Ishikawa (cell line): ENCODE measurements around the gene CCDC34.

Source experiments
- CREB1 ChIP-seq: IDR thresholded peaks from 2 replicates; pipeline ENCODE4 v1.6.1; 2012; ENCODE audit warnings: low read depth
- EGR1 ChIP-seq: IDR thresholded peaks from 2 replicates; pipeline ENCODE4 v1.6.1; 2012
- EP300 ChIP-seq: IDR thresholded peaks from 2 replicates; pipeline ENCODE4 v1.6.1; 2012; ENCODE audit warnings: borderline replicate concordance
- FOXM1 ChIP-seq: IDR thresholded peaks from 2 replicates; pipeline ENCODE4 v1.6.1; 2012; ENCODE audit warnings: low read depth, borderline replicate concordance
- NFIC ChIP-seq: IDR thresholded peaks from 2 replicates; pipeline ENCODE4 v1.6.1; 2012
- RAD21 ChIP-seq: IDR thresholded peaks from 2 replicates; pipeline ENCODE4 v1.6.1; 2012; ENCODE audit warnings: low read depth
- TAF1 ChIP-seq: IDR thresholded peaks from 2 replicates; pipeline ENCODE4 v1.6.1; 2012; ENCODE audit warnings: low read depth, mild to moderate bottlenecking
- TCF12 ChIP-seq: IDR thresholded peaks from 2 replicates; pipeline ENCODE4 v1.6.1; 2012; ENCODE audit warnings: low read depth
- TEAD4 ChIP-seq: IDR thresholded peaks from 2 replicates; pipeline ENCODE4 v1.6.1; 2012
- YY1 ChIP-seq: IDR thresholded peaks from 2 replicates; pipeline ENCODE4 v1.6.1; 2012; ENCODE audit warnings: low read depth
- ZBTB7A ChIP-seq: IDR thresholded peaks from 2 replicates; pipeline ENCODE4 v1.6.1; 2012; ENCODE audit warnings: low read depth
- TF ChIP-seq, protein P1 (sequence below): IDR thresholded peaks from 2 replicates; pipeline ENCODE4 v1.6.1; 2012; ENCODE audit warnings: low read depth, mild to moderate bottlenecking
- TF ChIP-seq, protein P2 (sequence below): IDR thresholded peaks from 2 replicates; pipeline ENCODE4 v1.6.1; 2012
- TF ChIP-seq, protein P3 (sequence below): IDR thresholded peaks from 2 replicates; pipeline ENCODE4 v1.6.1; 2012

DNA sequence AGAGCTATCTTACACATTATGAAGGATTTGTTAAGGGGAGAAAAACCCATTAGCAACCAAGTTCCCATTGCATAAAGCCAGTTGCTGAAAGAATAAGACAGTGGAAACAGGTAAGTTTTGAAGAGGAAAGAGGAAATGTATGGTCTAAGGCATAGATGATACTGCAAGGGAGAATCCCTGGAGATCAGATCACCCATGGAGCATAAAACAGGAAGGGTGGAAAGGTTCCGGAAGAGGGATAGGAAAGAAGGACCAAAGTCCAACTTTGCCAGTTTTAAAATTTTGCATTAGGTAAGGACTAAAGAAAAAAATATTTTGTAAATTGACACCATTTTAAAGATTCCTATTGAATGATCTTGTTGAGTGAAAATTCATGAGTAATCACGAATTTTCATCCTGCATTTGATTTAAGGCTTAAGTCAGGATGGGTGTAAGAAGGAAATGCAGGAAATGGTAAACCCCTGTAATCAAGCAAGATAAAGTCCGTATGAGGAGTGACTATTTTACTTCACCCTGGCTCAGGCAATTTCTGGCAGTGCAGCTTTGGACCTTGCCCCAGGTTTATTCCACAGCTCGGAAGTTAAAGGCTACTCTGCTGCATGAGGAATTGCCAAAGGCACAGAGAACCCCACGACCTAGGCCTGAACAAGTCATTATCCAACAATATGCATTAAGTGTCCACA lies 70.9 kb downstream of the CCDC34 start:
- TF ChIP-seq EP300 (no peak), TCF12 (no peak), TEAD4 (no peak), EGR1 (no peak), NFIC (no peak), TAF1 (no peak), RAD21 (no peak), CREB1 (no peak), YY1 (no peak), FOXM1 (no peak), ZBTB7A (no peak)
- TF ChIP-seq, protein P1, sequence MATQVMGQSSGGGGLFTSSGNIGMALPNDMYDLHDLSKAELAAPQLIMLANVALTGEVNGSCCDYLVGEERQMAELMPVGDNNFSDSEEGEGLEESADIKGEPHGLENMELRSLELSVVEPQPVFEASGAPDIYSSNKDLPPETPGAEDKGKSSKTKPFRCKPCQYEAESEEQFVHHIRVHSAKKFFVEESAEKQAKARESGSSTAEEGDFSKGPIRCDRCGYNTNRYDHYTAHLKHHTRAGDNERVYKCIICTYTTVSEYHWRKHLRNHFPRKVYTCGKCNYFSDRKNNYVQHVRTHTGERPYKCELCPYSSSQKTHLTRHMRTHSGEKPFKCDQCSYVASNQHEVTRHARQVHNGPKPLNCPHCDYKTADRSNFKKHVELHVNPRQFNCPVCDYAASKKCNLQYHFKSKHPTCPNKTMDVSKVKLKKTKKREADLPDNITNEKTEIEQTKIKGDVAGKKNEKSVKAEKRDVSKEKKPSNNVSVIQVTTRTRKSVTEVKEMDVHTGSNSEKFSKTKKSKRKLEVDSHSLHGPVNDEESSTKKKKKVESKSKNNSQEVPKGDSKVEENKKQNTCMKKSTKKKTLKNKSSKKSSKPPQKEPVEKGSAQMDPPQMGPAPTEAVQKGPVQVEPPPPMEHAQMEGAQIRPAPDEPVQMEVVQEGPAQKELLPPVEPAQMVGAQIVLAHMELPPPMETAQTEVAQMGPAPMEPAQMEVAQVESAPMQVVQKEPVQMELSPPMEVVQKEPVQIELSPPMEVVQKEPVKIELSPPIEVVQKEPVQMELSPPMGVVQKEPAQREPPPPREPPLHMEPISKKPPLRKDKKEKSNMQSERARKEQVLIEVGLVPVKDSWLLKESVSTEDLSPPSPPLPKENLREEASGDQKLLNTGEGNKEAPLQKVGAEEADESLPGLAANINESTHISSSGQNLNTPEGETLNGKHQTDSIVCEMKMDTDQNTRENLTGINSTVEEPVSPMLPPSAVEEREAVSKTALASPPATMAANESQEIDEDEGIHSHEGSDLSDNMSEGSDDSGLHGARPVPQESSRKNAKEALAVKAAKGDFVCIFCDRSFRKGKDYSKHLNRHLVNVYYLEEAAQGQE = no peak
- TF ChIP-seq, protein P2, sequence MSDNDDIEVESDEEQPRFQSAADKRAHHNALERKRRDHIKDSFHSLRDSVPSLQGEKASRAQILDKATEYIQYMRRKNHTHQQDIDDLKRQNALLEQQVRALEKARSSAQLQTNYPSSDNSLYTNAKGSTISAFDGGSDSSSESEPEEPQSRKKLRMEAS = no peak
- TF ChIP-seq, protein P3, sequence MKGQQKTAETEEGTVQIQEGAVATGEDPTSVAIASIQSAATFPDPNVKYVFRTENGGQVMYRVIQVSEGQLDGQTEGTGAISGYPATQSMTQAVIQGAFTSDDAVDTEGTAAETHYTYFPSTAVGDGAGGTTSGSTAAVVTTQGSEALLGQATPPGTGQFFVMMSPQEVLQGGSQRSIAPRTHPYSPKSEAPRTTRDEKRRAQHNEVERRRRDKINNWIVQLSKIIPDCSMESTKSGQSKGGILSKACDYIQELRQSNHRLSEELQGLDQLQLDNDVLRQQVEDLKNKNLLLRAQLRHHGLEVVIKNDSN = no peak
